Measurements from ENCODE around the gene SLAMF6. TPM values are rescaled to one million over a fixed set of nuclear protein-coding genes. Genes with fewer than 3 reads are reported as not detected.

Gene SLAMF6
- total and polyA plus RNA-seq, 2 donors from 2014 or later = 5.5 TPM; not detected in 1

DNA sequence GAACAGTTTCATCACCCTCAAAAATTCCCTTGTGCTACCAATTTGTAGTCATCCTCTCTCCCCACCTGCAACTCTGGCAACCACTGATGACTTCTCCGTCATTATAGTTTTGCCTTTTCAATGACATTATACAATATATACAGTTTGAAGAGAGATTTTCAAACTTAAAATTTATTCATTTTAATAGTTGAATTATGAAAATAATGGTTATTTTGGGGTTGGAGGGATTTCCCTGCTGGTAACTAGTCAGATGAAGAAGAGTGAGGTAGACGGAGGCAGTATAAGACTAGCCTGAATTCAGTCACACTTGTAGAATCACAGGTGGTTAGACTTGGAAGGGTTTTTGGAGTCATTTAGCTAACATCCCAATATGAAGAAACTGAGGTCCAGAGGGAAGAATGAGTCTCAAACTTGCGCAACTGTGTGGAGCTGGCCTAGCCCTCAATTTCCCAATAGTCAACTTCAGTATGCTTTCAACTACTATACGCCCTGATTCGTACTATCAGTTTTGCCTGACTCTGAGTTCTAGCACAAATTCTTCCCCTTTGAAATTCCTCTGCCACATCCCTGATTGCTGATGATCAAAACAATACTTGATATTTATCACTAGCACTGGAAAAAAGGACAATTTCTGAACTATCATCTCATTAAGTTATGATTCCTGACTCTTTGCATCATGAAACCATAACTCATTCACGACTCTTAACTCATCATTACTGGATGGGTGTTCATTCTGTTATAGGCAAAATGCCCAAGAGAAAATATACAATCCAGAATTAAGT lies 68.5 kb downstream of the SLAMF6 start:
- FAIRE-seq (no peak), DNase-seq (no peak)
- TF ChIP-seq, protein P1, sequence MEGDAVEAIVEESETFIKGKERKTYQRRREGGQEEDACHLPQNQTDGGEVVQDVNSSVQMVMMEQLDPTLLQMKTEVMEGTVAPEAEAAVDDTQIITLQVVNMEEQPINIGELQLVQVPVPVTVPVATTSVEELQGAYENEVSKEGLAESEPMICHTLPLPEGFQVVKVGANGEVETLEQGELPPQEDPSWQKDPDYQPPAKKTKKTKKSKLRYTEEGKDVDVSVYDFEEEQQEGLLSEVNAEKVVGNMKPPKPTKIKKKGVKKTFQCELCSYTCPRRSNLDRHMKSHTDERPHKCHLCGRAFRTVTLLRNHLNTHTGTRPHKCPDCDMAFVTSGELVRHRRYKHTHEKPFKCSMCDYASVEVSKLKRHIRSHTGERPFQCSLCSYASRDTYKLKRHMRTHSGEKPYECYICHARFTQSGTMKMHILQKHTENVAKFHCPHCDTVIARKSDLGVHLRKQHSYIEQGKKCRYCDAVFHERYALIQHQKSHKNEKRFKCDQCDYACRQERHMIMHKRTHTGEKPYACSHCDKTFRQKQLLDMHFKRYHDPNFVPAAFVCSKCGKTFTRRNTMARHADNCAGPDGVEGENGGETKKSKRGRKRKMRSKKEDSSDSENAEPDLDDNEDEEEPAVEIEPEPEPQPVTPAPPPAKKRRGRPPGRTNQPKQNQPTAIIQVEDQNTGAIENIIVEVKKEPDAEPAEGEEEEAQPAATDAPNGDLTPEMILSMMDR (IDR thresholded peaks at IDR 0.05; ENCODE audit: borderline replicate concordance, extremely low read depth, insufficient read depth) = no peak
- Histone ChIP-seq H3K4me3 (ENCODE audit: low read length in 3 of 3) (no peak overlapping the region), H3K4me1 (ENCODE audit: control insufficient read depth in 2 of 3, insufficient read depth in 2 of 3, low read depth in 1 of 3, low read length in 3 of 3) (no peaks in the 10 kb centered on the region), H3K9ac (ENCODE audit: low read length in 3 of 3) (no peak overlapping the region), H3K27me3 (ENCODE audit: control insufficient read depth, insufficient read depth, low read length) (no peaks in the 10 kb centered on the region), H3K9me3 (ENCODE audit: control insufficient read depth in 2 of 3, insufficient read depth in 1 of 3, low read length in 3 of 3) (no peaks in the 10 kb centered on the region), H3K36me3 (ENCODE audit: control insufficient read depth in 2 of 3, insufficient read depth in 3 of 3, low read length in 3 of 3) (no peaks in the 10 kb centered on the region), H3K27ac (ENCODE audit: low read depth in 2 of 2, low read length in 2 of 2) (no peak overlapping the region)
- intact Hi-C loops (cut with DNase I) = no loop called here

DNA sequence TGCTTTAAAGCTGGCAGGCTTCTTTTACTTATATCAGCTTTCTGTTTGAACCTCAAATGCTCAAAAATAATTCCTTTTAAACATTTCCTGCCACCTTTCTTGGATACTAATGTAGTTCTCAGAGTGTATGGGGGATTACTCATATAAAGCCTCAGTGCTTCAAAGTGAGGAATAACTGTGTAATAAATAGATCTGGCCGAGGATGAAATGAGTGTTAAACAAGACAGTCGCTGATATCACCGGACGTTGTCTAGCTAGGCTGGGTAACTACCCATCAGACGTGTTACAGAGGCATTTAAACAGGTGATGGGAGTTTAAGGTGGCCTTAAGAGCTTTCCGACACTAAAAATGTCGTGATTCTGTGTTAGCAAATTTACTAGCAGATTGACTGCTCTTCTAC lies 69.6 kb downstream of the SLAMF6 start:
- Histone ChIP-seq H3K27me3 (ENCODE audit: control insufficient read depth, insufficient read depth, low read length) (no peaks in the 10 kb centered on the region), H3K9me3 (ENCODE audit: control insufficient read depth in 2 of 3, insufficient read depth in 1 of 3, low read length in 3 of 3) (no peaks in the 10 kb centered on the region), H3K9ac (ENCODE audit: low read length in 3 of 3) (no peak overlapping the region), H3K27ac (ENCODE audit: low read depth in 2 of 2, low read length in 2 of 2) (no peak overlapping the region), H3K4me1 (ENCODE audit: control insufficient read depth in 2 of 3, insufficient read depth in 2 of 3, low read depth in 1 of 3, low read length in 3 of 3) (no peaks in the 10 kb centered on the region), H3K4me3 (ENCODE audit: low read length in 3 of 3) (no peak overlapping the region), H3K36me3 (ENCODE audit: control insufficient read depth in 2 of 3, insufficient read depth in 3 of 3, low read length in 3 of 3) (no peaks in the 10 kb centered on the region)
- no peak for FAIRE-seq
- DNase-seq = no peak
- intact Hi-C loops (cut with DNase I) = no loop called here
- TF ChIP-seq, protein P1 (IDR thresholded peaks at IDR 0.05; ENCODE audit: borderline replicate concordance, extremely low read depth, insufficient read depth) = no peak

DNA sequence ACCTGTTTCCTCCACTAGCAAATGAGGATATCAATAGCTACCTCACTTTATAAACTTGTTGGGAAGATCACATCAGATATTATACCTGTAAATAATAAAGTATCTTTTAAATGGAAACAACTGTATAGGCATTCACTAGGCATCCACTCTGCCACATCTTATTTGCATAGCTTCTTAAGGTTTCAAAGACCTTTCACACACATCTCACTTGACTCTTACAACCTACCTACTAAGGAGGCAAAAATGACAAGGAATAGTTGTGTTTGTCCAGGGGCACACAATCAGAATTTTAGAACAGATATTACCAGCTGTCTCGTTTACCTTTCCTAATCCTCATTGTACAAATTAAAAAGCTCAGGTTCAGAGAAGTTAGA lies 71.2 kb downstream of the SLAMF6 start:
- intact Hi-C loops (cut with DNase I) = no loop called here
- H3K27ac ChIP-seq (ENCODE audit: low read depth in 2 of 2, low read length in 2 of 2) = no peak overlapping the region
- no peak for DNase-seq
- H3K4me1 ChIP-seq (ENCODE audit: control insufficient read depth in 2 of 3, insufficient read depth in 2 of 3, low read depth in 1 of 3, low read length in 3 of 3) = no peaks in the 10 kb centered on the region
- TF ChIP-seq, protein P1 (IDR thresholded peaks at IDR 0.05; ENCODE audit: borderline replicate concordance, extremely low read depth, insufficient read depth) = no peak
- FAIRE-seq = no peak
- H3K36me3 ChIP-seq (ENCODE audit: control insufficient read depth in 2 of 3, insufficient read depth in 3 of 3, low read length in 3 of 3) = no peaks in the 10 kb centered on the region
- no peak overlapping the region for H3K9ac ChIP-seq (ENCODE audit: low read length in 3 of 3)
- no peak overlapping the region for H3K4me3 ChIP-seq (ENCODE audit: low read length in 3 of 3)
- no peaks in the 10 kb centered on the region for H3K27me3 ChIP-seq (ENCODE audit: control insufficient read depth, insufficient read depth, low read length)
- H3K9me3 ChIP-seq (ENCODE audit: control insufficient read depth in 2 of 3, insufficient read depth in 1 of 3, low read length in 3 of 3) = no peaks in the 10 kb centered on the region
